H9 (cell line): ENCODE results near the gene SRXN1. TPM values are rescaled to one million over a fixed set of nuclear protein-coding genes. Genes with fewer than 3 reads are reported as not detected.

ENCODE experiments used
- DNase-seq: peaks from one replicate; pipeline ENCODE4 v3.0.0-alpha.2; 2017
- H2AFZ ChIP-seq: one replicate; pipeline ENCODE4 v1.6.1; 2013; ENCODE audit warnings: mild to moderate bottlenecking, low read length, control low read depth, moderate library complexity
- H2AK5ac ChIP-seq: 2 replicates; pipeline ENCODE4 v1.6.1; 2013; ENCODE audit warnings: low read length, control low read depth, mixed read lengths; ENCODE audit not compliant: insufficient read length
- H2BK120ac ChIP-seq: one replicate; pipeline ENCODE4 v1.6.1; 2013; ENCODE audit warnings: low read depth, mild to moderate bottlenecking, low read length, control low read depth, inconsistent platforms; ENCODE audit not compliant: poor library complexity, severe bottlenecking
- H2BK12ac ChIP-seq: 2 replicates; pipeline ENCODE4 v1.6.1; 2013; ENCODE audit warnings: low read length, control low read depth, mixed read lengths, low read depth; ENCODE audit not compliant: insufficient read length
- H2BK15ac ChIP-seq: 2 replicates; pipeline ENCODE4 v1.6.1; 2013; ENCODE audit warnings: low read depth, low read length, control low read depth
- H2BK20ac ChIP-seq: one replicate; pipeline ENCODE4 v1.6.1; 2013; ENCODE audit warnings: low read depth, mild to moderate bottlenecking, low read length, control low read depth, inconsistent platforms; ENCODE audit not compliant: poor library complexity, severe bottlenecking
- H2BK5ac ChIP-seq: 2 replicates; pipeline ENCODE4 v1.6.1; 2013; ENCODE audit warnings: low read length, control low read depth, mixed read lengths; ENCODE audit not compliant: insufficient read length
- H3K14ac ChIP-seq: 2 replicates; pipeline ENCODE4 v1.6.1; 2013; ENCODE audit warnings: low read length, control low read depth; ENCODE audit not compliant: insufficient read depth
- H3K18ac ChIP-seq: 2 replicates; pipeline ENCODE4 v1.6.1; 2013; ENCODE audit warnings: low read depth, mild to moderate bottlenecking, mixed read lengths, low read length, control low read depth; ENCODE audit not compliant: insufficient read length
- H3K23ac ChIP-seq: 2 replicates; pipeline ENCODE4 v1.6.1; 2013; ENCODE audit warnings: low read length, control low read depth, mixed read lengths, low read depth; ENCODE audit not compliant: insufficient read length
- H3K23me2 ChIP-seq: 2 replicates; pipeline ENCODE4 v1.6.1; 2013; ENCODE audit warnings: low read depth, mild to moderate bottlenecking, mixed read lengths, low read length, control low read depth; ENCODE audit not compliant: insufficient read length, poor library complexity, severe bottlenecking
- H3K27ac ChIP-seq: 2 replicates; pipeline ENCODE4 v1.5.1; 2013; ENCODE audit warnings: low read length, control low read depth, mixed read lengths, low read depth; ENCODE audit not compliant: insufficient read length
- H3K27me3 ChIP-seq: 2 replicates; pipeline ENCODE4 v1.6.1; 2013; ENCODE audit warnings: low read length, control low read depth, inconsistent platforms; ENCODE audit not compliant: insufficient read depth
- H3K4ac ChIP-seq: 2 replicates; pipeline ENCODE4 v1.6.1; 2013; ENCODE audit warnings: low read depth, mild to moderate bottlenecking, control low read depth, inconsistent platforms, low read length, moderate library complexity
- H3K4me1 ChIP-seq: 2 replicates; pipeline ENCODE4 v1.6.1; 2013; ENCODE audit warnings: low read length, control low read depth, inconsistent platforms; ENCODE audit not compliant: insufficient read depth
- H3K4me2 ChIP-seq: 2 replicates; pipeline ENCODE4 v1.6.1; 2013; ENCODE audit warnings: low read length, control low read depth, mixed read lengths; ENCODE audit not compliant: insufficient read length, insufficient read depth
- H3K56ac ChIP-seq: 2 replicates; pipeline ENCODE4 v1.6.1; 2013; ENCODE audit warnings: low read depth, mild to moderate bottlenecking, mixed read lengths, low read length, control low read depth; ENCODE audit not compliant: insufficient read length
- H3K79me1 ChIP-seq: 2 replicates; pipeline ENCODE4 v1.6.1; 2013; ENCODE audit warnings: low read depth, mild to moderate bottlenecking, moderate library complexity, low read length, control low read depth, inconsistent platforms; ENCODE audit not compliant: insufficient read depth, poor library complexity, severe bottlenecking
- H3K79me2 ChIP-seq: 2 replicates; pipeline ENCODE4 v1.6.1; 2013; ENCODE audit warnings: low read length, control low read depth, inconsistent platforms; ENCODE audit not compliant: insufficient read depth
- H3K9ac ChIP-seq: 2 replicates; pipeline ENCODE4 v1.6.1; 2013; ENCODE audit warnings: low read length, control low read depth, mixed read lengths; ENCODE audit not compliant: insufficient read length; ENCODE audit errors: extremely low read depth
- H3K9me3 ChIP-seq: one replicate; pipeline ENCODE4 v1.6.1; 2013; ENCODE audit warnings: low read depth, low read length, inconsistent platforms; ENCODE audit not compliant: control insufficient read depth
- H3T11ph ChIP-seq: one replicate; pipeline ENCODE4 v1.6.1; 2013; ENCODE audit warnings: mild to moderate bottlenecking, low read length, control low read depth, inconsistent platforms
- H4K20me1 ChIP-seq: one replicate; pipeline ENCODE4 v1.6.1; 2013; ENCODE audit not compliant: control insufficient read depth, insufficient read length, insufficient read depth
- H4K5ac ChIP-seq: 2 replicates; pipeline ENCODE4 v1.6.1; 2013; ENCODE audit warnings: low read depth, mild to moderate bottlenecking, mixed read lengths, low read length, control low read depth; ENCODE audit not compliant: insufficient read length
- H4K8ac ChIP-seq: replicated peaks from 2 replicates; pipeline ENCODE4 v1.6.1; 2013; ENCODE audit warnings: low read length, control low read depth, mixed read lengths, low read depth; ENCODE audit not compliant: insufficient read length
- H4K91ac ChIP-seq: 2 replicates; pipeline ENCODE4 v1.6.1; 2013; ENCODE audit warnings: low read depth, mild to moderate bottlenecking, moderate library complexity, mixed read lengths, low read length, control low read depth; ENCODE audit not compliant: insufficient read length
- H3K27ac Mint-ChIP-seq, 3 experiments: 2 replicates in 2 of 3; 3 replicates in 1 of 3; pipeline ENCODE4 v1.8.0; 2020 to 2021; ENCODE audit warnings: mixed read lengths in 3 of 3, mild to moderate bottlenecking in 1 of 3, moderate library complexity in 1 of 3
- H3K27me3 Mint-ChIP-seq: 2 replicates; pipeline ENCODE4 v1.8.0; 2021; ENCODE audit warnings: low read depth, mild to moderate bottlenecking, moderate library complexity, mixed read lengths
- H3K36me3 Mint-ChIP-seq, 3 experiments: 2 replicates in 2 of 3; 3 replicates in 1 of 3; pipeline ENCODE4 v1.8.0; 2020 to 2021; ENCODE audit warnings: low read depth in 3 of 3, mixed read lengths in 3 of 3; ENCODE audit not compliant: insufficient read depth in 1 of 3
- H3K4me1 Mint-ChIP-seq, 2 experiments: 2 replicates each; pipeline ENCODE4 v1.8.0; 2020; ENCODE audit warnings: mixed read lengths in 2 of 2
- H3K4me3 Mint-ChIP-seq, 2 experiments: 2 replicates in 1 of 2; 3 replicates in 1 of 2; pipeline ENCODE4 v1.8.0; 2020 to 2021; ENCODE audit warnings: mild to moderate bottlenecking in 2 of 2, mixed read lengths in 2 of 2, moderate library complexity in 1 of 2
- H3K9me3 Mint-ChIP-seq, 2 experiments: 2 replicates in 1 of 2; 3 replicates in 1 of 2; pipeline ENCODE4 v1.8.0; 2020; ENCODE audit warnings: mild to moderate bottlenecking in 2 of 2, mixed read lengths in 2 of 2, moderate library complexity in 1 of 2
- WGBS: extraction: QIAGEN DNeasy Blood & Tissue Kit; methylation state at CpG from one replicate; pipeline ENCODE4 v1.1.7; 2013; ENCODE audit warnings: missing lambda C conversion rate, low lambda C conversion rate, mixed read lengths; ENCODE audit not compliant: insufficient read length; ENCODE audit errors: extremely low coverage; 5-methylcytosine and 5-hydroxymethylcytosine counted together
- total RNA-seq: library from RNA; stranded (reverse); gene quantifications from 2 replicates; pipeline ENCODE4 v1.2.1, GENCODE V29; 2021
- TF ChIP-seq, protein P1 (sequence below): fragments of 200-600 bp; sonication (generic); conservative IDR thresholded peaks from 3 replicates; pipeline ENCODE4 v1.8.0; 2021; ENCODE audit warnings: antibody characterized with exemption, mild to moderate bottlenecking

The SRXN1 gene
- total RNA-seq, 1 experiment from 2014 or later = 25.7 TPM

DNA sequence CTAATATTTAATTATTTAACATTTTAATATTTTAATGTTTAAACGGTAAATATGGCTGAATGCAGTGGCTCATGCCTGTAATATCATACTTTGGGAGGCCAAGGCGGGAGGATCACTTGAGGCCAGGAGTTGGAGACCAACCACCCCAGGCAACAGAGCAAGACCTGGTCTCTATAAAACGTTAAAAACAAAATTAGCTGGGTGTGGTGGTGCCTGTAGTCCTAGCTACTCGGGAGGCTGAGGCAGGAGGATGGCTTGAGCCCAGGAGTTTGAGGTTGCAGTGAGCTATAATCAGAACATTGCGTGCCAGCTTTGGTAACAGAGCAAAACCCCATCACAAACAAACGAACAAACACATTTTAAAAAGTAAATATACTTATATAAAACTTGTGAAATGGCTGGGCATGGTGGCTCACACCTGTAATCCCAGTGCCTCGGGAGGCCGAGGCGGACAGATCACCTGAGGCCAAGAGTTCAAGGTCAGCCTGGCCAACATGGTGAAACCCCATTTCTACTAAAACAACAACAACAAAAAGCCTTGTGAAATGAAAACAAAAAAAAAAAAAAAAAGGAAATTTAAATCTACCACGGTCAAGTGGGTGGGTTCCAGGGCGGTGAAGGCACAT is 8.2 kb downstream of the SRXN1 start:
- no peaks in the 10 kb centered on the region for H4K20me1 ChIP-seq
- H3K18ac ChIP-seq = no peak overlapping the region
- peaks cover 0 to 4% of the 10 kb centered on the region in 2 experiments; a peak in 3 of 5 replicates for H3K9me3 Mint-ChIP-seq
- no peak overlapping the region for H3K9ac ChIP-seq
- no peak overlapping the region for H3K27ac ChIP-seq
- H3K4me2 ChIP-seq = no peak overlapping the region
- H3K56ac ChIP-seq = no peak overlapping the region
- H2AFZ ChIP-seq = no peak overlapping the region
- no peak overlapping the region for H2BK120ac ChIP-seq
- no peak overlapping the region for H4K91ac ChIP-seq
- H3K14ac ChIP-seq = no peak overlapping the region
- no peak overlapping the region for H3K4me3 Mint-ChIP-seq
- no peaks in the 10 kb centered on the region for H3K79me1 ChIP-seq
- no peak overlapping the region for H3K4ac ChIP-seq
- no peaks in the 10 kb centered on the region for H3K23me2 ChIP-seq
- no peaks in the 10 kb centered on the region for H3K79me2 ChIP-seq
- H4K5ac ChIP-seq = no peak overlapping the region
- no peak overlapping the region for H3K27ac Mint-ChIP-seq
- H3K27me3 Mint-ChIP-seq = peaks cover 6% of the 10 kb centered on the region
- WGBS = no CpG with 5 or more reads among the region's 11 CpGs
- TF ChIP-seq, protein P1, sequence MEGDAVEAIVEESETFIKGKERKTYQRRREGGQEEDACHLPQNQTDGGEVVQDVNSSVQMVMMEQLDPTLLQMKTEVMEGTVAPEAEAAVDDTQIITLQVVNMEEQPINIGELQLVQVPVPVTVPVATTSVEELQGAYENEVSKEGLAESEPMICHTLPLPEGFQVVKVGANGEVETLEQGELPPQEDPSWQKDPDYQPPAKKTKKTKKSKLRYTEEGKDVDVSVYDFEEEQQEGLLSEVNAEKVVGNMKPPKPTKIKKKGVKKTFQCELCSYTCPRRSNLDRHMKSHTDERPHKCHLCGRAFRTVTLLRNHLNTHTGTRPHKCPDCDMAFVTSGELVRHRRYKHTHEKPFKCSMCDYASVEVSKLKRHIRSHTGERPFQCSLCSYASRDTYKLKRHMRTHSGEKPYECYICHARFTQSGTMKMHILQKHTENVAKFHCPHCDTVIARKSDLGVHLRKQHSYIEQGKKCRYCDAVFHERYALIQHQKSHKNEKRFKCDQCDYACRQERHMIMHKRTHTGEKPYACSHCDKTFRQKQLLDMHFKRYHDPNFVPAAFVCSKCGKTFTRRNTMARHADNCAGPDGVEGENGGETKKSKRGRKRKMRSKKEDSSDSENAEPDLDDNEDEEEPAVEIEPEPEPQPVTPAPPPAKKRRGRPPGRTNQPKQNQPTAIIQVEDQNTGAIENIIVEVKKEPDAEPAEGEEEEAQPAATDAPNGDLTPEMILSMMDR = no peak
- DNase-seq = no peak
- no peaks in the 10 kb centered on the region for H3K27me3 ChIP-seq
- H2AK5ac ChIP-seq = no peak overlapping the region
- no peak overlapping the region for H2BK20ac ChIP-seq
- H3T11ph ChIP-seq = no peak overlapping the region
- H3K4me1 ChIP-seq = no peaks in the 10 kb centered on the region; the same call in 1 of the 2 replicates
- no peaks in the 10 kb centered on the region for H3K9me3 ChIP-seq
- H3K4me1 Mint-ChIP-seq = peaks cover 9 to 15% of the 10 kb centered on the region in 2 experiments
- H2BK15ac ChIP-seq = no peak overlapping the region
- no peak overlapping the region for H2BK12ac ChIP-seq
- no peak overlapping the region for H4K8ac ChIP-seq
- H3K36me3 Mint-ChIP-seq = peaks cover 17 to 26% (median 25%) of the 10 kb centered on the region in 3 experiments
- H3K23ac ChIP-seq = no peak overlapping the region
- H2BK5ac ChIP-seq = no peak overlapping the region
